GM12878 (cell line): ENCODE results near the gene NDC1. TPM values are rescaled to one million over a fixed set of nuclear protein-coding genes. Genes with fewer than 3 reads are reported as not detected.

Experiments used
- BMI1 ChIP-seq: fragments of 450-650 bp; IDR thresholded peaks from 2 replicates; pipeline ENCODE4 v1.6.1; 2016; ENCODE audit warnings: mild to moderate bottlenecking, moderate library complexity, borderline replicate concordance
- E2F8 ChIP-seq: fragments of 450-650 bp; IDR thresholded peaks from 2 replicates; pipeline ENCODE4 v1.6.1; 2018; ENCODE audit warnings: mild to moderate bottlenecking, low read depth, moderate library complexity; ENCODE audit not compliant: partially characterized antibody
- IKZF1 ChIP-seq: fragments of 450-650 bp; conservative IDR thresholded peaks from 2 replicates; pipeline ENCODE4 v1.6.1; 2017; ENCODE audit warnings: antibody characterized with exemption, mild to moderate bottlenecking
- PAX5 ChIP-seq: IDR thresholded peaks from 2 replicates; pipeline ENCODE4 v1.6.1; 2011; ENCODE audit warnings: low read depth, low read length, borderline replicate concordance
- POU2F2 ChIP-seq: IDR thresholded peaks from 3 replicates; pipeline ENCODE4 v1.6.1; 2011; ENCODE audit warnings: low read depth, mild to moderate bottlenecking, low read length, borderline replicate concordance
- RUNX3 ChIP-seq: IDR thresholded peaks from 2 replicates; pipeline ENCODE4 v1.6.1; 2012; ENCODE audit warnings: low read length, inconsistent platforms
- SKIL ChIP-seq: fragments of 450-650 bp; IDR thresholded peaks from 2 replicates; pipeline ENCODE4 v1.6.1; 2017; ENCODE audit warnings: mild to moderate bottlenecking, low read depth, inconsistent platforms; ENCODE audit not compliant: poor library complexity, severe bottlenecking
- SMARCA5 ChIP-seq: fragments of 450-650 bp; IDR thresholded peaks from 2 replicates; pipeline ENCODE4 v1.6.1; 2017; ENCODE audit warnings: mild to moderate bottlenecking
- SMC3 ChIP-seq: IDR thresholded peaks from 2 replicates; pipeline ENCODE4 v1.6.1; 2011; ENCODE audit warnings: low read length, improper control_type of control experiment, borderline replicate concordance
- ZBTB40 ChIP-seq: fragments of 450-650 bp; IDR thresholded peaks from 2 replicates; pipeline ENCODE4 v1.6.1; 2016; ENCODE audit warnings: mild to moderate bottlenecking, moderate library complexity, borderline replicate concordance
- ZSCAN29 ChIP-seq: fragments of 450-650 bp; IDR thresholded peaks from 2 replicates; pipeline ENCODE4 v1.6.1; 2017; ENCODE audit warnings: mild to moderate bottlenecking, moderate library complexity
- polyA plus RNA-seq, 11 experiments: library from polyadenylated mRNA; depleted of rRNA in 4 of 11; unstranded in 6 of 11; stranded (reverse) in 5 of 11; fragments of >200 nt; fragmentation: Nextera tagmentation in 4 of 11; fragmentation: Illumina TruSeq in 1 of 11; extraction: Ambion mirVana in 4 of 11; extraction: Trizol in 1 of 11; gene quantifications; 1 replicate in 1 of 11; 2 replicates in 10 of 11; pipeline versions ENCODE4 v1.2.1 to v1.2.3, GENCODE V29; 2011 to 2016; ENCODE audit warnings: inconsistent platforms in 2 of 11, missing spikeins in 2 of 11, low read depth in 1 of 11
- total RNA-seq, 4 experiments: library from RNA; depleted of rRNA in 3 of 4; stranded (reverse); fragments of >200 nt in 3 of 4; fragmentation: Illumina TruSeq in 1 of 4; extraction: Trizol in 1 of 4; gene quantifications; 2 replicates each; pipeline versions ENCODE4 v1.2.1 to v1.2.3, GENCODE V29; 2013 to 2021

Gene NDC1
- total and polyA plus RNA-seq, 10 of the 15 experiments (the other 5 are each of a cell fraction or from before 2014, with no cell fraction given) = 20.2 to 77.6 (median 47.1) TPM

DNA sequence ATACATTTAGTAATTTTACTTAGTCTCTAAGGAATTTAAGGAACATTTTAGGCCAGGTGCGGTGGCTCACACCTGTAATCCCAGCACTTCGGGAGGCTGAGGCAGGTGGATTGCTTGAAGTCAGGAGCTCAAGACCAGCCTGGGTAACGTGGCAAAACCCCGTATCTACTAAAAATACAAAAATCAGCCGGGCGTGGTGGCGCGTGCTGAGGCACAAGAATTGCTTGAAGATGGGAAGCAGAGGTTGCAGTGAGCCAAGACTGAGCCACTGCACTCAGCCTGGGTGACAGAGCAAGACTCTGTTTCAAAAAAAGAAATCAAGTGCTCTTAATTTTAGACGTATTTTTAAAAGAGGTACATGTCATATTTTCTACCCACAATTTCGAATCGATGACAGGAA, 3.3 kb downstream of the NDC1 start (continued):
- TF ChIP-seq IKZF1 (no peak), ZBTB40 (peak; percentile 8; the same call in 1 of the 2 replicates), POU2F2 (no peak), SKIL (no peak), BMI1 (no peak), ZSCAN29 (no peak), PAX5 (peak; percentile 75), SMC3 (no peak), SMARCA5 (0 out of 2 replicates have a peak, but pooled peaks have one; percentile 31), RUNX3 (0 out of 2 replicates have a peak, but pooled peaks have one; percentile 13), E2F8 (no peak)
